GM23338 (cell line): ENCODE measurements around the gene SYNGR3. TPM values are rescaled to one million over a fixed set of nuclear protein-coding genes. Genes with fewer than 3 reads are reported as not detected.

ENCODE experiments used
- ATAC-seq: fragments of 200-7000 bp; cut with Tn5 transposase; 3 replicates; pipeline ENCODE4 v1.9.1; 2020
- DNase-seq: peaks from one replicate; pipeline ENCODE4 v3.0.0-alpha.2; 2015; ENCODE audit warnings: low spot score
- H2AFZ ChIP-seq: fragments of 200-600 bp; sonication (generic); 2 replicates; pipeline ENCODE4 v1.8.0; 2016; ENCODE audit warnings: antibody characterized with exemption, mild to moderate bottlenecking, moderate library complexity
- H3F3A ChIP-seq: fragments of 200-600 bp; sonication (generic); replicated peaks from 2 replicates; pipeline ENCODE4 v1.8.0; 2017; ENCODE audit warnings: antibody characterized with exemption, mixed run types, low read depth
- H3K27ac ChIP-seq: fragments of 200-600 bp; sonication (generic); 2 replicates; pipeline ENCODE4 v1.6.1; 2016; ENCODE audit warnings: low read depth
- H3K27me3 ChIP-seq: fragments of 200-600 bp; sonication (generic); 2 replicates; pipeline ENCODE4 v1.8.0; 2016; ENCODE audit warnings: mild to moderate bottlenecking, mixed run types, moderate library complexity; ENCODE audit not compliant: insufficient read depth
- H3K36me3 ChIP-seq: fragments of 200-600 bp; sonication (generic); 2 replicates; pipeline ENCODE4 v1.8.0; 2016; ENCODE audit warnings: mild to moderate bottlenecking; ENCODE audit not compliant: insufficient read depth
- H3K4me1 ChIP-seq: fragments of 200-600 bp; sonication (generic); 2 replicates; pipeline ENCODE4 v1.8.0; 2016; ENCODE audit warnings: mild to moderate bottlenecking, moderate library complexity; ENCODE audit not compliant: insufficient read depth
- H3K4me2 ChIP-seq: fragments of 200-600 bp; sonication (generic); 2 replicates; pipeline ENCODE4 v1.7.1; 2017; ENCODE audit warnings: mixed run types
- H3K4me3 ChIP-seq: fragments of 200-600 bp; sonication (generic); 2 replicates; pipeline ENCODE4 v1.6.1; 2016; ENCODE audit warnings: mixed run types
- H3K79me2 ChIP-seq: fragments of 200-600 bp; sonication (generic); replicated peaks from 2 replicates; pipeline ENCODE4 v1.8.0; 2017; ENCODE audit warnings: mild to moderate bottlenecking; ENCODE audit not compliant: insufficient read depth
- H3K9me2 ChIP-seq: fragments of 200-600 bp; sonication (generic); 2 replicates; pipeline ENCODE4 v1.8.0; 2017; ENCODE audit not compliant: insufficient read depth
- H4K20me1 ChIP-seq: fragments of 200-600 bp; sonication (generic); replicated peaks from 2 replicates; pipeline ENCODE4 v1.8.0; 2017; ENCODE audit warnings: mild to moderate bottlenecking; ENCODE audit not compliant: insufficient read depth
- H3K27ac Mint-ChIP-seq: 2 replicates; pipeline ENCODE4 v1.8.0; 2020; ENCODE audit warnings: inconsistent platforms, mild to moderate bottlenecking, moderate library complexity, mixed read lengths
- H3K27me3 Mint-ChIP-seq: 3 replicates; pipeline ENCODE4 v1.8.0; 2022; ENCODE audit warnings: low read depth, mild to moderate bottlenecking, moderate library complexity, mixed read lengths, inconsistent platforms; ENCODE audit not compliant: insufficient read depth, poor library complexity
- H3K36me3 Mint-ChIP-seq: 3 replicates; pipeline ENCODE4 v1.8.0; 2021; ENCODE audit warnings: low read depth, mild to moderate bottlenecking, inconsistent platforms, moderate library complexity, mixed read lengths
- H3K4me1 Mint-ChIP-seq: 3 replicates; pipeline ENCODE4 v1.8.0; 2020; ENCODE audit warnings: mild to moderate bottlenecking, inconsistent platforms, mixed read lengths
- H3K4me3 Mint-ChIP-seq: 3 replicates; pipeline ENCODE4 v1.8.0; 2021; ENCODE audit warnings: moderate library complexity, mild to moderate bottlenecking, inconsistent platforms, mixed read lengths
- H3K9me3 Mint-ChIP-seq: 3 replicates; pipeline ENCODE4 v1.8.0; 2020; ENCODE audit warnings: moderate library complexity, mild to moderate bottlenecking, inconsistent platforms, mixed read lengths
- CREB1 ChIP-seq: fragments of 250-450 bp; sonication (Bioruptor Pico); IDR thresholded peaks from 2 replicates; pipeline ENCODE4 v1.5.0; 2020; ENCODE audit warnings: low read depth, mild to moderate bottlenecking, moderate library complexity
- EZH2phosphoT487 ChIP-seq: fragments of 200-600 bp; sonication (generic); IDR thresholded peaks from one replicate; pipeline ENCODE4 v1.8.1; 2018; ENCODE audit warnings: antibody characterized with exemption; ENCODE audit not compliant: unreplicated experiment
- JUNB ChIP-seq: IDR thresholded peaks from one replicate; pipeline ENCODE4 v1.6.1; 2016; ENCODE audit warnings: antibody characterized with exemption; ENCODE audit not compliant: unreplicated experiment
- NANOG ChIP-seq: IDR thresholded peaks from 2 replicates; pipeline ENCODE4 v1.6.1; 2016; ENCODE audit warnings: antibody characterized with exemption, borderline replicate concordance
- POLR2AphosphoS5 ChIP-seq: IDR thresholded peaks from 2 replicates; pipeline ENCODE4 v1.6.1; 2016; ENCODE audit warnings: antibody characterized with exemption, low read depth
- STAT1 ChIP-seq: IDR thresholded peaks from one replicate; pipeline ENCODE4 v1.6.1; 2016; ENCODE audit warnings: antibody characterized with exemption; ENCODE audit not compliant: unreplicated experiment
- ZNF331 ChIP-seq: fragments of 250-450 bp; sonication (Bioruptor Pico); IDR thresholded peaks from 2 replicates; pipeline ENCODE4 v1.5.0; 2020; ENCODE audit warnings: low read depth, mild to moderate bottlenecking, moderate library complexity
- polyA plus RNA-seq: library from polyadenylated mRNA; unstranded; fragments of >200 nt; fragmentation: Nextera tagmentation; extraction: Ambion mirVana; gene quantifications from 2 replicates; pipeline ENCODE4 v1.2.1, GENCODE V29; 2016
- total RNA-seq: library from RNA; depleted of rRNA; stranded (reverse); fragments of >200 nt; shearing (Covaris generic); gene quantifications from 2 replicates; pipeline ENCODE4 v1.2.3, GENCODE V29; 2014
- TF ChIP-seq, protein P1 (sequence below): IDR thresholded peaks from 2 replicates; pipeline ENCODE4 v1.6.1; 2016; ENCODE audit warnings: antibody characterized with exemption
- TF ChIP-seq, protein P2 (sequence below), 2 experiments: fragments of 200-600 bp in 1 of 2; sonication (generic) in 1 of 2; conservative IDR thresholded peaks; 2 replicates each; pipeline versions ENCODE4 v1.5.1 to v1.6.1; 2016 to 2017; ENCODE audit warnings: antibody characterized with exemption in 2 of 2, low read depth in 2 of 2, mild to moderate bottlenecking in 2 of 2, moderate library complexity in 1 of 2

The SYNGR3 gene
- total and polyA plus RNA-seq, 2 experiments from 2014 or later = 45.4 to 77.7 TPM

DNA sequence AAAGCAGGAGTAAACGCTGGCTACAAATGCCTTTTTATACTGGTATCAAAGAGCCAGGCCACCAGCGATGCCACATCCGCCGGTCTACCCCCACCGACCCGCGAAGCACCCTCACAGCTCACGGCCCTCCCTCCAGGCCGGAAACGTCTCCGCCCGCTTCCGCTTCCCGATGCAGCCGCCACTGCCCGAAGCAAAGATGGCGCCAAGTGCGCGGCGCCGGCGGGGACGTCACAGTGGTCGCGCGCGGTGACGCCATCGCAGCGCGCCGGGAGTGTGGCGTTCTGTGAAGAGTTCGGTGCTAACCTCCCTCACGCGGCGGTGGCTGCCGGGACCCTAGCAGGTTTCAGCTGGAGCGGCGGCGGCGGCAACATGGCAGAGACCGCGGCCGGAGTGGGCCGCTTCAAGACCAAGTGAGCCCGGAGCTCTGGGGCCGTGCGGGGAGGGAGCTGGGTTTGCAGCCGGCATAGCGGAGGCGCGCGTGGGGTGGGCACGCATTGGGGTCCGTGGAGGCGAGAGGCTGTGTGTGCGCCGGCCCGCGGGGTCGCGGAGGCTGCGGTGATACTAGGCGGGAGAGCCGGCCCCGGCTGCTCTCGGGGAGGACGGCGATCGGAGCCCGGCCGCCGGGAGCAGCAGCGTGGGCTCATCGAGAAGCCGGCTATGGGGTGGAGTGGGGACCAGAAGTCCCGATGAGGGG, 17.8 kb upstream of the SYNGR3 start, which contains the start of gene TBL3:
TBL3 (plus strand) TSS at position 258 of the 694 bp plus-strand sequence; CDS start at position 370, 112 bp downstream.
- TF ChIP-seq CREB1 (peak; percentile 100), POLR2AphosphoS5 (peak; percentile 93), EZH2phosphoT487 (no peak)
- TF ChIP-seq, protein P1, sequence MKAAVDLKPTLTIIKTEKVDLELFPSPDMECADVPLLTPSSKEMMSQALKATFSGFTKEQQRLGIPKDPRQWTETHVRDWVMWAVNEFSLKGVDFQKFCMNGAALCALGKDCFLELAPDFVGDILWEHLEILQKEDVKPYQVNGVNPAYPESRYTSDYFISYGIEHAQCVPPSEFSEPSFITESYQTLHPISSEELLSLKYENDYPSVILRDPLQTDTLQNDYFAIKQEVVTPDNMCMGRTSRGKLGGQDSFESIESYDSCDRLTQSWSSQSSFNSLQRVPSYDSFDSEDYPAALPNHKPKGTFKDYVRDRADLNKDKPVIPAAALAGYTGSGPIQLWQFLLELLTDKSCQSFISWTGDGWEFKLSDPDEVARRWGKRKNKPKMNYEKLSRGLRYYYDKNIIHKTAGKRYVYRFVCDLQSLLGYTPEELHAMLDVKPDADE = peak; percentile 99
- Histone ChIP-seq H3K4me3 (peak within 1 kb of the TSS; percentile 96), H2AFZ (peak within 1 kb of the TSS; percentile 80), H3K4me1 (peaks cover 14% of the 10 kb centered on the region; the same call in 1 of the 2 replicates), H3K9me2 (no peaks in the 10 kb centered on the region), H3K36me3 (no peaks in the 10 kb centered on the region), H4K20me1 (no peaks in the 10 kb centered on the region; the same call in none of the 2 replicates), H3K4me2 (peak within 1 kb of the TSS; percentile 81), H3K27ac (peak within 1 kb of the TSS; percentile 82; the same call in 1 of the 2 replicates), H3K79me2 (peaks cover 21% of the 10 kb centered on the region), H3K27me3 (no peaks in the 10 kb centered on the region), H3F3A (no peaks in the 10 kb centered on the region)
- Mint-ChIP-seq H3K4me3 (peak within 1 kb of the TSS; percentile 99), H3K4me1 (peaks cover 12% of the 10 kb centered on the region), H3K27ac (peak within 1 kb of the TSS; percentile 97), H3K36me3 (peaks cover 16% of the 10 kb centered on the region), H3K27me3 (peaks cover 23% of the 10 kb centered on the region), H3K9me3 (peaks cover 3% of the 10 kb centered on the region; the same call in 1 of the 3 replicates)
- peak; percentile 96 for DNase-seq
- peak; percentile 94 for ATAC-seq

DNA sequence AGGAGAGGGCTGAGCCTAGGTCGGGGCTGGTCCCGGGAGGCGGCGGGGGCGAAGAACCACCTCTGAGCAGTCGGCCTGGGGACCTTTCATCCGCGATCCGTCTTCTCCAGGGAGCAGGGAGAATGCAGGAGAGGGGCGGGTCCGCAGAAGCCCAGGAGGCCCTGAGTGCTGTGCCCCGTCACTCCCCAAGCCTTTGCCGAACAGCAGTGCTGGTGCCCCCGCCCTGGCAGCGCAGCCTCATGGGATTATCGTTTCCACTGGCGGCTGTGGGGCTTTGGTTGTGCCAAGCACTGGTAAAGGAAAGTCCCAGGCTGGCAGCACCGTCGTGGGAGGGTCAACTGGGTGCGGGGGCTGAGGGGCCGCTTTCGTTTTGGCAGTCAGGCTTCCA, 17.3 kb upstream of the SYNGR3 start:
- Histone ChIP-seq H3K79me2 (peaks cover 21% of the 10 kb centered on the region), H3F3A (no peaks in the 10 kb centered on the region), H3K36me3 (no peaks in the 10 kb centered on the region), H4K20me1 (no peaks in the 10 kb centered on the region; the same call in none of the 2 replicates), H3K27ac (no peak overlapping the region), H3K4me2 (peak overlapping the region; percentile 81), H3K9me2 (no peaks in the 10 kb centered on the region), H3K4me3 (peak overlapping the region; percentile 96), H3K27me3 (no peaks in the 10 kb centered on the region), H3K4me1 (peaks cover 14% of the 10 kb centered on the region; the same call in 1 of the 2 replicates), H2AFZ (no peak overlapping the region)
- H3K27ac Mint-ChIP-seq = peak overlapping the region; percentile 95
- ATAC-seq (peak; percentile 42), DNase-seq (peak; percentile 56)
- peaks cover 19% of the 10 kb centered on the region for H3K27me3 Mint-ChIP-seq
- peaks cover 16% of the 10 kb centered on the region for H3K36me3 Mint-ChIP-seq
- TF ChIP-seq, protein P2, sequence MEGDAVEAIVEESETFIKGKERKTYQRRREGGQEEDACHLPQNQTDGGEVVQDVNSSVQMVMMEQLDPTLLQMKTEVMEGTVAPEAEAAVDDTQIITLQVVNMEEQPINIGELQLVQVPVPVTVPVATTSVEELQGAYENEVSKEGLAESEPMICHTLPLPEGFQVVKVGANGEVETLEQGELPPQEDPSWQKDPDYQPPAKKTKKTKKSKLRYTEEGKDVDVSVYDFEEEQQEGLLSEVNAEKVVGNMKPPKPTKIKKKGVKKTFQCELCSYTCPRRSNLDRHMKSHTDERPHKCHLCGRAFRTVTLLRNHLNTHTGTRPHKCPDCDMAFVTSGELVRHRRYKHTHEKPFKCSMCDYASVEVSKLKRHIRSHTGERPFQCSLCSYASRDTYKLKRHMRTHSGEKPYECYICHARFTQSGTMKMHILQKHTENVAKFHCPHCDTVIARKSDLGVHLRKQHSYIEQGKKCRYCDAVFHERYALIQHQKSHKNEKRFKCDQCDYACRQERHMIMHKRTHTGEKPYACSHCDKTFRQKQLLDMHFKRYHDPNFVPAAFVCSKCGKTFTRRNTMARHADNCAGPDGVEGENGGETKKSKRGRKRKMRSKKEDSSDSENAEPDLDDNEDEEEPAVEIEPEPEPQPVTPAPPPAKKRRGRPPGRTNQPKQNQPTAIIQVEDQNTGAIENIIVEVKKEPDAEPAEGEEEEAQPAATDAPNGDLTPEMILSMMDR (conservative IDR thresholded peaks at IDR 0.05; ENCODE audit: low read depth in 2 of 2) = no peak
- TF ChIP-seq STAT1 = no peak
- TF ChIP-seq JUNB = no peak
- no peak for TF ChIP-seq ZNF331 (CRISPR knock-in tag)
- no peak for TF ChIP-seq EZH2phosphoT487
- no peak for TF ChIP-seq NANOG
- peaks cover 3% of the 10 kb centered on the region; the same call in 1 of the 3 replicates for H3K9me3 Mint-ChIP-seq
- peak overlapping the region; percentile 99 for H3K4me3 Mint-ChIP-seq
- H3K4me1 Mint-ChIP-seq = peaks cover 12% of the 10 kb centered on the region
